ENCODE results near the gene RNF115.
"Not testable (repeated sequence)": the region's sequence is repeated elsewhere in the genome, so short reads cannot be mapped to it uniquely, and the experiment has no call there.

RNF115 gene

DNA sequence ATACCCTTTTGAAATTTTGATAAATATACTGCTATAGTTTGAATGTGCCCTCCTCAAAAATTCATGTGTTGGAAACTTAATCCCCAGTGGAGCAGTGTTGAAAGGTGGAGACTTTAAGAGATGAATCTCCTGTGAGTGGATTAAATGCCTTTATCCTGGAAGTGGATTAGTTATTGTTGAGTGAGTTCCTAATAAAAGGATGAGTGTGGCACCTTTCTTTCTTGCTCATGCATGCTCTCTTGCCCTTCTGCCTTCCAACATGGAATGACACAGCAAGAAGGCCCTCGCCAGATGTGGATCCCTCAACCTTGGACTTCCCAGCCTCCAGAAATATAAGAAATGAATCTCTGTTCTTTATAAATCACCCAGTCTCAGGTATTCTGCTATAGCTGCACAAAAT, 52.8 kb downstream of the RNF115 start:
- no peak for DNase-seq

GRCh38 chr1:145768004-145768403, 55.9 kb downstream of the RNF115 start:
- not testable (repeated sequence) for DNase-seq

DNA sequence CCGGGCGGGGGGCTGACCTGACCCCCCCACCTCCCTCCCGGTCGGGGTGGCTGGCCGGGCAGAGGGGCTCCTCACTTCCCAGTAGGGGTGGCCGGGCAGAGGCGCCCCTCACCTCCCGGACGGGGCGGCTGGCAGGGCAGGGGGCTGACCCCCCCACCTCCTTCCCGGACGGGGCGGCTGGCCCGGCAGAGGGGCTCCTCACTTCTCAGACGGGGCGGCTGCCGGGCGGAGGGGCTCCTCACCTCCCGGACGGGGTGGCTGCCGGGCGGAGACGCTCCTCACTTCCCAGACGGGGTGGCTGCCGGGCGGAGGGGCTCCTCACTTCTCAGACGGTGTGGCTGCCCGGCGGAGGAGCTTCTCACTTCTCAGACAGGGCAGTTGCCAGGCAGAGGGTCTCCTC, 57.0 kb downstream of the RNF115 start:
- DNase-seq, result not testable (repeated sequence)

- not testable (repeated sequence) for DNase-seq
These were observed 58.1 kb downstream of the RNF115 start for GRCh38 chr1:145765585-145766360.

DNA sequence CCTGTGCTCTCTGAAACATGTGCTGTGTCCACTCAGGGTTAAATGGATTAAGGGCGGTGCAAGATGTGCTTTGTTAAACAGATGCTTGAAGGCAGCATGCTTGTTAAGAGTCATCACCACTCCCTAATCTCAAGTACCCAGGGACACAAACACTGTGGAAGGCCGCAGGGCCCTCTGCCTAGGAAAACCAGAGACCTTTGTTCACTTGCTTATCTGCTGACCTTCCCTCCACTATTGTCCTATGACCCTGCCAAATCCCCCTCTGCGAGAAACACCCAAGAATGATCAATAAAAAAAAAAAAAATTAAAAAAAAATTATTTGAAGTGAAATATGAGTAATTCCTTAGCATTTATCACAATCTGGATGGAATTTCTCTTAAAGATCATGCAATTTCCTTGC, 58.8 kb downstream of the RNF115 start:
- DNase-seq, result not testable (repeated sequence)

DNA sequence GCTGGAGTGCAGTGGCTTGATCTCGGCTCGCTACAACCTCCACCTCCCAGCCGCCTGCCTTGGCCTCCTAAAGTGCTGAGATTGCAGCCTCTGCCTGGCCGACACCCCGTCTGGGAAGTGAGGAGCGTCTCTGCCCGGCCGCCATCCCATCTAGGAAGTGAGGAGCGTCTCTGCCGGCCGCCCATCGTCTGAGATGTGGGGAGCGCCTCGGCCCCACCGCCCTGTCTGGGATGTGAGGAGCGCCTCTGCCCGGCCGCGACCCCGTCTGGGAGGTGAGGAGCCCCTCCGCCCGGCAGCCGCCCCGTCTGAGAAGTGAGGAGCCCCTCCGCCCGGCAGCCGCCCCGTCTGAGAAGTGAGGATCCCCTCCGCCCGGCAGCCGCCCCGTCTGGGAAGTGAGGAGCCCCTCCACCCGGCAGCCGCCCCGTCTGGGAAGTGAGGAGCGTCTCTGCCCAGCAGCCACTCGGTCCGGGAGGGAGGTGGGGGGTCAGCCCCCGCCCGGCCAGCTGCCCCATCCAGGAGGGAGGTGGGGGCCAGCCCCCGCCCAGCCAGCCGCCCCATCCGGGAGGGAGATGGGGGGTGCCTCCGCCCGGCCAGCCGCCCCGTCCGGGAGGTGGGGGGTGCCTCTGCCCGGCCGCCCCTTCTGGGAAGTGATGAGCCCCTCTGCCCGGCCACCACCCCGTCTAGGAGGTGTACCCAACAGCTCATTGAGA, 59.5 kb downstream of the RNF115 start:
- DNase-seq, result not testable (repeated sequence)

DNA sequence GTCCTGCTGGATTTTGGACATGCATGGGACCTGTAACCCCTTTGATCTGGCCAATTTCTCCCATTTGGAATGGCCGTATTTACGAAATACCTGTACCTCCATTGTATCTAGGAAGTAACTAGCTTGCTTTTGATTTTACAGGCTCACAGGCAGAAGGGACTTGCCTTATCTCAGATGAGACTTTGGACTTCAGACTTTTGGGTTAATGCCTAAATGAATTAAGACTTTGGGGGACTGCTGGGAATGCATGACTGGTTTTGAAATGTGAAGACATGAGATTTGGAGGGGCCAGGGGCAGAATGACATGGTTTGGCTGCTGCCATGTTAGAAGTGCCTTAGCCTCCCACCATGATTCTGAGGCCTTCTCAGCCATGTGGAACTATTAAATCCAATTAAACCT, 61.9 kb downstream of the RNF115 start:
- not testable (repeated sequence) for DNase-seq

DNA sequence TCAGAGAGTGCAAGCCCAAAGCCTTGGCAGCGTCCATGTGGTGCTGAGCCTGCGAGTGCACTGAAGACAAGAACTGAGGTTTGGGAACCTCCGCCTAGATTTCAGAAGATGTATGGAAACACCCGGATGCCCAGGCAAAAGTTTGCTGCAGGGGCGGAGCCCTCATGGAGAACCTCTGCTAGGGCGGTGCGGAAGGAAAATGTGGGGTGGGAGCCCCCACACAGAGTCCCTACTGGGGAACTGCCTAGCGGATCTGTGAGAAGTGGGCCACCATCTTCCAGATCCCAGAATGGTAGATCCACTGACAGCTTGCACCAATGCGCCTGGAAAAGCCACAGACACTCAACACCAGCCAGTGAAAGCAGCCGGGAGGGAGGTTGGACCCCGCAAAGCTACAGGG, 62.4 kb downstream of the RNF115 start:
- not testable (repeated sequence) for DNase-seq

- not testable (repeated sequence) for DNase-seq
These were observed 63.4 kb downstream of the RNF115 start for GRCh38 chr1:145760395-145760949.

DNA sequence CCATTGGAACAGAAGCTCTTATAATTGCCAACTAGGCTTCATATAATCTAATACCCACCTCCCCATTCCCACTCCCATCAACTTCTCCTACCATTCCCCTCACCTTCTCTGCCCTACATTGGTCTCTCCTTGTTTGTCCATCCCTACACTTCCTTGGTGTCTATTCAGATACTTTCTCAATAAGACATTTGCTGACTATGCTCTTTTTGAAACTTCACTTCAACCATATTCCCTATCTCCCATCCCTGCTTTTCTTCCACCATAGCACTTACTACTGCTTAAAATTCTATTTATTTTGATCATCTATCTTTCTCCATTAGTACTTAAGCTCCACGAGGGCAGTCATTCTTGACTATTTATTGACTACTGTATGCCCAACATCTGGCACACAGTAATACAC, 64.2 kb downstream of the RNF115 start:
- DNase-seq, result no peak

- no peak for DNase-seq
These were observed 65.3 kb downstream of the RNF115 start for GRCh38 chr1:145758575-145758974.

DNA sequence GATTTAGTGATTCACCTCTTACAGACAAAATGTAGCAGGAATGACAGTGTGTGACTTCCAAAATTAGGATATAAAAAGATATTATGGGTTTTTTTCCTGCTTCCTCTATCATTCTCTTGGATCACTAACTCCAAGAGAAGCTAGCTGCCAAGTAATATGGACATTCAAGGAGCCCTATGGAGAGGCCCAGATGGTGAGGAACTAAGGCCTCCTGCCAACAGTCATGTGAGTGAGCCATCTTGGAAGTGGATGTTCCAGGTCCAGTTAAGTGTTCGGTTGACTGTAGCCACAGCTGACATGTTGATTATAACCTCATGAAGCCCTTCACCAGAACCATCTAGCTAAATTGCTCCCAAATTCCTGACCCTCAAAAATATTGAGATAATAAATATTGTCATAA, 65.8 kb downstream of the RNF115 start:
- no peak for DNase-seq

DNA sequence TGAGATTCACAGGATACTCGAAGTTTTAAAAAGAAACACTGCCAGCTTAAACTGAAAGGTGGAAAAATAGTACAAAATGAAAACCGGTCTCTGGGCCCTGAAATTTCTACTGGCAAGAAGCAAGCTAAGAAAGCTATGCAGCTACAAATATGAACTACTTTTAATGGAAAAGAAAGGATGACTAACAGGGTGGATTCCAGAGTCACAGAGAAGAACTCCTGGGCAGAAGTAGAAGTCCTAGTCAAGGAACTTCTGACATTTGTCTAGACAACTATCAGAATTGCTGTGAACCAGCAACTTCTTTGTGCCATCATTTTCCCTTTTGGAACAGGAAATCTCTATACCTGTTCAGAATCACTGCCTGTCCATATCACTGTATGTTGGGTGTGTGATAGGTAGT, 66.5 kb downstream of the RNF115 start:
- no peak for DNase-seq

- no peak for DNase-seq
These were observed 72.3 kb downstream of the RNF115 start for GRCh38 chr1:145751491-145752037.

- DNase-seq, result no peak
These were observed 73.5 kb downstream of the RNF115 start for GRCh38 chr1:145750426-145750825.

- no peak for DNase-seq
These were observed 76.3 kb downstream of the RNF115 start for GRCh38 chr1:145747398-145748247.

DNA sequence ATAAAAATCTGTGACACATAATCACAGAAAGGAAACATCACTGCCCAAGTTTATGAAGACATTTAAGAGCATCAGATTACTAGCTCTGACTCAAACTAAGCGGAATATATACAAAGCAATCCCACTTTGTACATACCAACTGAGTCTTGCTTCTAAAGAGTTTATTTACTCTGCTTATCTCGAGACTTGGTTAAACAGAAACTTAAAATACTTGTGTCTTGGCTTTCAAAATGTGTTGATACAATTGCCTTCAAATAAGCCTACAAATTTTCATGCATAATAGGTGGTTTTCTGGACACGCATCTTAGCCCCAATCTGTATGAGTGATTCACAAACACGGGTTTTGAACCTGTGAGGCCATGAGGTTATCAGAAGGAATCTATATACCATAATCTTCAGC, 83.6 kb downstream of the RNF115 start:
- DNase-seq, result no peak

DNA sequence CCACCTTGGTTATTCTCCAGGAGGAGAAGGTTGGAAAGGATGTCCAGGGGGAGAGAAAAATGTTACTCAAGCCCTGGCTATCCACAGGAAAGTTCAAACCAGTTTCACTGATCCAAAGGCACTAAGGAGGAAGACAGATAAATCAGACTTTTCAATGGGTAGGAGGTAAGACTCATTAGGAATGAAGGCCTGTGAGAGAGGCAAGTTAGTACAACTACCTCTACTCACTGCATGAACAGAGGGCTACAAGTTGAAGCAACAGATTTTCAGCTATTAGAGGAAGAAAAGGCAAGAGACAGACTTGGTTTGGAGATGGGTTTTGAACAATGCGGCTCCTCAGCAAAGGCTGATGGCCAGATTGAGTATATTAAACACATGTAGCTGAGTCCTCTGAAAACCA, 87.7 kb downstream of the RNF115 start:
- no peak for DNase-seq

GRCh38 chr1:145730900-145731299, 93.0 kb downstream of the RNF115 start:
- no peak for DNase-seq

DNA sequence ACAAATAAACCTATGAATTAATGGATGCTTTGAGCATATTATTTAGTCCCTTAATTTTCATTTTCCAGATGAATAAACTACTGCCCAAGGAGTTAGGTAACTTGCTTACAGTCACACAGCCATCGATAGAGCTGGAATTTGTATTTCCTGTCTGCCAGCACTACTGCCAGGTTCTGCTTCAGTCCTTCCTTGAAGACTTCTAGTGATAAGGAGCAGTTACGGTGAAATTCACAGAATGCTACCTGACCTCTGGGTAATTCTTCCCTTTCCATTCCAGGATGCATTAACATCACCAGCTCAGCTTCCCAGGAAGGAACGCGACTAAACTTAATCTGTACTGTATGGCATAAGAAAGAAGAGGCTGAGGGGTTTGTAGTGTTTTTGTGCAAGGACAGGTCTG, 93.4 kb downstream of the RNF115 start:
- DNase-seq, result no peak

DNA sequence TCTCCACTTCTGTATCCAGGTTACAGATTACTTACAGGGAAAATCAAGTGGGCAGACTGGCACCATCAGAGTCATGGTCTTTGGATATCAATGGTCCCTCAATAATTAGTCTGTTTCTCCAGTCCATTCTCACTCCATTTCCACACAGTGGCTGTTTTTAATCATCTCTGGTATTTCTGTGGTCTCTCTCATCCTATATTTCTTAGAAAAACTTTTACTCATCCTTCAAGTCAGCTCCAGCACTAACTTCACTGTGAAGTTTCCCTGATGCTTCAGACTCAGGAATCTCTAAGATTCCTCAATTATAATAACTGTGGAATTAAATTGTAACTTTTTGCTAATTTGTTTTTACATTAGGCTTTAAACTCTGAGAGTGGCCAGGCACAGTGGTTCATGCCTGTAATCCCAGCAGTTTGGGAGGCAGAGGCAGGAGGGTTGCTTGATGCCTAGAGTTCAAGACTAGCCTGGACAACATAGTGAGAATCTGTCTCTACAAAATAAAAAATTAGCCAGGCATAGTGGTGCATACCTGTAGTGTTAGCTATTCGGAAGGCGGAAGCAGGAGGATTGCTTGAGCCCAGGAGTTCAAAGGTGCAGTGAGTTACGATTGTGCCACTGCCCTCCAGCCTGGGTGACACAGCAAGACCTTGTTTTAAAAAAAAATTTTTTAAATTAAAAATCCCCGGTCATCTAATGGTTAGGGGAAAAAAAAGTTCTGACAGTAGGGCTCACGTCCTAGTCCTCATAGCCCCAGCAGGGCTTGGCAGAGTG, 94.0 kb downstream of the RNF115 start:
- DNase-seq, result no peak

- no peak for DNase-seq
These were observed 94.7 kb downstream of the RNF115 start for GRCh38 chr1:145729196-145729595.
